ENCODE data around the gene SCAP. TPM values are rescaled to one million over a fixed set of nuclear protein-coding genes. Genes with fewer than 3 reads are reported as not detected.
A peak's percentile ranks its signal among the peaks of the same experiment; 100 is the strongest.

Gene SCAP
- total and polyA plus RNA-seq, 2 of the 13 experiments (the other 11 are each of a cell fraction or from before 2014, with no cell fraction given): 40.4 to 53.3 TPM

- TF ChIP-seq ZNF639 (CRISPR knock-in tag; conservative IDR thresholded peaks at IDR 0.05) (no peak; the same call in 1 of the 2 replicates), AKNA (CRISPR knock-in tag; IDR thresholded peaks at IDR 0.05; ENCODE audit: borderline replicate concordance) (no peak), TOPORS (CRISPR knock-in tag; IDR thresholded peaks at IDR 0.05) (no peak), KLF11 (CRISPR knock-in tag; IDR thresholded peaks at IDR 0.05) (no peak), ZNF136 (CRISPR knock-in tag; IDR thresholded peaks at IDR 0.05; ENCODE audit: low read depth) (no peak), TCF12 (IDR thresholded peaks at IDR 0.05) (no peak), TCF12 (CRISPR knock-in tag; IDR thresholded peaks at IDR 0.05) (no peak), MXI1 (IDR thresholded peaks at IDR 0.05; ENCODE audit: borderline replicate concordance, low read depth, low read length) (peak; percentile 94), NR2F6 (IDR thresholded peaks at IDR 0.05) (no peak), NR2F6 (CRISPR knock-in tag; IDR thresholded peaks at IDR 0.05) (no peak), ZFP36 (IDR thresholded peaks at IDR 0.05; ENCODE audit: borderline replicate concordance, low read depth, low read length, partially characterized antibody) (no peak), POGZ (CRISPR knock-in tag; IDR thresholded peaks at IDR 0.05) (no peak; the same call in 1 of the 2 replicates), NFE2 (CRISPR knock-in tag; IDR thresholded peaks at IDR 0.05) (no peak), ZNF292 (CRISPR knock-in tag; IDR thresholded peaks at IDR 0.05; ENCODE audit: borderline replicate concordance, low read depth) (no peak), ZNF12 (CRISPR knock-in tag; IDR thresholded peaks at IDR 0.05) (no peak), ZNF260 (CRISPR knock-in tag; IDR thresholded peaks at IDR 0.05; ENCODE audit: borderline replicate concordance, low read depth) (no peak; the same call in 1 of the 2 replicates), ZNF30 (CRISPR knock-in tag; IDR thresholded peaks at IDR 0.05) (no peak), ZNF891 (CRISPR knock-in tag; IDR thresholded peaks at IDR 0.05) (no peak), GABPB1 (CRISPR knock-in tag; IDR thresholded peaks at IDR 0.05) (no peak)
- TF ChIP-seq, protein P1, sequence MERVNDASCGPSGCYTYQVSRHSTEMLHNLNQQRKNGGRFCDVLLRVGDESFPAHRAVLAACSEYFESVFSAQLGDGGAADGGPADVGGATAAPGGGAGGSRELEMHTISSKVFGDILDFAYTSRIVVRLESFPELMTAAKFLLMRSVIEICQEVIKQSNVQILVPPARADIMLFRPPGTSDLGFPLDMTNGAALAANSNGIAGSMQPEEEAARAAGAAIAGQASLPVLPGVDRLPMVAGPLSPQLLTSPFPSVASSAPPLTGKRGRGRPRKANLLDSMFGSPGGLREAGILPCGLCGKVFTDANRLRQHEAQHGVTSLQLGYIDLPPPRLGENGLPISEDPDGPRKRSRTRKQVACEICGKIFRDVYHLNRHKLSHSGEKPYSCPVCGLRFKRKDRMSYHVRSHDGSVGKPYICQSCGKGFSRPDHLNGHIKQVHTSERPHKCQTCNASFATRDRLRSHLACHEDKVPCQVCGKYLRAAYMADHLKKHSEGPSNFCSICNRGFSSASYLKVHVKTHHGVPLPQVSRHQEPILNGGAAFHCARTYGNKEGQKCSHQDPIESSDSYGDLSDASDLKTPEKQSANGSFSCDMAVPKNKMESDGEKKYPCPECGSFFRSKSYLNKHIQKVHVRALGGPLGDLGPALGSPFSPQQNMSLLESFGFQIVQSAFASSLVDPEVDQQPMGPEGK (CRISPR knock-in tag; IDR thresholded peaks at IDR 0.05): no peak; the same call in 1 of the 2 replicates
- TF ChIP-seq, protein P2, sequence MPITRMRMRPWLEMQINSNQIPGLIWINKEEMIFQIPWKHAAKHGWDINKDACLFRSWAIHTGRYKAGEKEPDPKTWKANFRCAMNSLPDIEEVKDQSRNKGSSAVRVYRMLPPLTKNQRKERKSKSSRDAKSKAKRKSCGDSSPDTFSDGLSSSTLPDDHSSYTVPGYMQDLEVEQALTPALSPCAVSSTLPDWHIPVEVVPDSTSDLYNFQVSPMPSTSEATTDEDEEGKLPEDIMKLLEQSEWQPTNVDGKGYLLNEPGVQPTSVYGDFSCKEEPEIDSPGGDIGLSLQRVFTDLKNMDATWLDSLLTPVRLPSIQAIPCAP (CRISPR knock-in tag; IDR thresholded peaks at IDR 0.05; ENCODE audit: low read depth): no peak
Measured at GRCh38 chr3:47381317-47382157, 94.2 kb downstream of the SCAP start (continued).

Data from HepG2 (cell line).